ENCODE measurements around the gene ZFYVE28.

The ZFYVE28 gene

GRCh38 chr4:2331519-2332200 is 86.8 kb downstream of the ZFYVE28 start:
- no peak for DNase-seq (ENCODE audit: low read depth)

GRCh38 chr4:2331043-2331420 is 87.4 kb downstream of the ZFYVE28 start:
- no peak for DNase-seq (ENCODE audit: low read depth)

DNA sequence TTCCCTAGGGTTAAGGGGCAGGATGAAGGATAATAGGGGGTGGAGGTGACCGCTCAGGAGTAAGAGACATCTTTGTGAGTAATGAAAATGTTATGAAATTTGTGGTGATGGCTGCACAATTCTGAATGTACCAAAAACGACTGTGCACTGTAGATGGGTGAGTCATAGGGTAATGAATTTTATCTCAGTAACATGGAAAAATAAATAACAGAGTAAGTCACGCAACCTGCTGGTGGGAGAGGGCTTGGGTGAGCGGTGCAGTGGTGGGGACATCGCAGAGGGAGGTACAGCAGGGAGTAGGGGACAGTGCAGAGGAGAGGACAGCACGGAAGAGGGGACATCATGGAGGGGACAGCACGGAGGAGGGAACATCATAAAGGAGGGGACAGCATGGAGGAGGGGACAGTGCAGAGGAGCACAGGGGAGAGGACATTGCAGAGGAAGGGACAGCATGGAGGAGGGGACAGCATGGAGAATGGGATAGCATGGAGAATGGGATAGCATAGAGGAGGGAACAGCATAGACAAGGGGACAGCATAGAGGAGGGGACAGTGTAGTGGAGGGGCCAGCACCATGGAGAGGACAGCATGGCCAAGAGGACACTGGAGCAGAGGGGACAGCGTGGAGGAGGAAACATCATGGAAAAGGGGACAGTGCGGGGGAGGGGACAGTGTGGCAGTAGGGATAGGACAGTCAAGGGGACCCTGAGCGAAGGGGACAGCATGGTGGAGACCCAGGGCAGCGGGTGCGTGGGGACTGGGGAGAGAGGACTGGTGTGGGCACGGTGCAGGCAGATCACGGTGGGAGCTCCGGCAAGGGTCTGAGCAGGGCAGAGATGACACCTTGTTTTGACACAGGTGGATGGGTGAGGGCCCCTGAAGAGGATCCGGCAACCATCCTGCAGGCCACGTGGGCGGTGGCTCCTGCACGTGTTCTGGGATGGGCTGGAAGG is 88.1 kb downstream of the ZFYVE28 start:
- no peak for DNase-seq (ENCODE audit: low read depth)

GRCh38 chr4:2327579-2327978 is 90.9 kb downstream of the ZFYVE28 start:
- no peak for DNase-seq (ENCODE audit: low read depth)

- DNase-seq (ENCODE audit: low read depth) = no peak
Measured at GRCh38 chr4:2324891-2325290, 93.6 kb downstream of the ZFYVE28 start.

GRCh38 chr4:2322841-2323240 is 95.6 kb downstream of the ZFYVE28 start:
- no peak for DNase-seq (ENCODE audit: low read depth)

- DNase-seq (ENCODE audit: low read depth) = no peak
Measured at GRCh38 chr4:2322227-2322626, 96.2 kb downstream of the ZFYVE28 start.

DNA sequence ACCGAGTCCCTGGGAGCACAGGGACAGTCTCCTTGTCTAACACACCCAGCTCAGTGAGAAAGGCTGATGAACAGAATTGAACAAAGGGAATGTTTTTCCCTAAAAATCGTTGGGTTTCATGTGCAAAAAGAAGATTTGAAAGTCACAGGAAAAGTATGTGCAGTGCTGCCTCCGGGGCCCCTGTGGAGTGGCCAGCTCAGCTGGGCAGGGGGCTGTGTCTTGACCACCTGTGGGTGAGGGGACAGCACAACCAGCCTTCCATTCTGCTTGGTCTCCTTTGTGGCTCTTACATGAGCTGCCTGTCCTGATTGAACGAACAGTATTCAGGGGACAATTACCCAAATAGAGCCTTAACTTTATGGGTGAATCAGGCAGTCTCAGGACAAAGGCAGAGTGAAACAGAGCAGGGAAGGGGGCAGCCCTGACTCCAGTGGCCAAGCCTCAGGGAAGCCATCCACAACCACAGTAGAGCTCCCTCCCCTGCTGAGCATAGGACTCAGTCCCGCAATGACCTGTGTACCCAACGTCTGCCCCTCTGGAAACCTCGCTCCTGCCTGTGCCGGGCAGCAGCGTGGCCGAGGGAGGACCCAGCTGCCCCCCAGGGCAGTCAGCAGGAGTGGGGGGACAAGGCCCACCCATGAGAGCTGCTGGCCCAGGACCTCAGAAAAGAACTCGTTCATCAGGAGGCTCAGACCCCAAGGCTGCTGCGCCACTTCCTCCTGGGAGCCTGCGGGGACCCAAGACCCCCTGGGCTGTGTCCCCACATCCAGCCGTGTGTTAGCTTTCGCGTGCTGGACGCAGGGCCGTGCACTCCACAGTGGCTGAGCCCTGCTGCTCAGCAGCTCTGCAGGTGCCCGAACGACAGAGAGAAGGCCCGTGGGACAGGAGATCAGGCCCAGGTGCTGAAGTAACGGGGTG is 96.9 kb downstream of the ZFYVE28 start:
- DNase-seq (ENCODE audit: low read depth) = no peak

- DNase-seq (ENCODE audit: low read depth) = no peak
Measured at GRCh38 chr4:2320746-2321145, 97.7 kb downstream of the ZFYVE28 start.

GRCh38 chr4:2320152-2320551 is 98.3 kb downstream of the ZFYVE28 start:
- no peak for DNase-seq (ENCODE audit: low read depth)

DNA sequence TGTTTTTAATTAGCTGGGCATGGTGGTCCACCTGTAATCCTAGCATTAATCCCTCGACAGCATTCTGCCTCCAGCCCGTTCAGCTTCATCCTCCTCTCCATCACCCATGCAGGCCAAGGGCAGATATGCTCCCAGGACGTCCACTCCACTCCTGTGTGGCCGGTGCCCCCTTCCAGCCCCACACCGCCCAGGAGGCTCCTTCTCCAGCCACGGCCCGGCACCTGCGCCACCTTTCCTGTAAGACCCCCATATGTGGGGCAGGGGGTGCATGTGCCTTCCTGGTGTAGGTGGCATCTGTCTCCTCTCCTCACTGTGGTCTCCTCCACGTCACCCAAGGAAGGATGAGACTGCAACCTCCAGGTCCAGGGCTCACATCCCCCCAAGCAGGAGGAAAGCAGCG is 99.6 kb downstream of the ZFYVE28 start:
- no peak for DNase-seq (ENCODE audit: low read depth)

GRCh38 chr4:2318476-2318875 is 100.0 kb downstream of the ZFYVE28 start:
- DNase-seq (ENCODE audit: low read depth) = no peak

DNA sequence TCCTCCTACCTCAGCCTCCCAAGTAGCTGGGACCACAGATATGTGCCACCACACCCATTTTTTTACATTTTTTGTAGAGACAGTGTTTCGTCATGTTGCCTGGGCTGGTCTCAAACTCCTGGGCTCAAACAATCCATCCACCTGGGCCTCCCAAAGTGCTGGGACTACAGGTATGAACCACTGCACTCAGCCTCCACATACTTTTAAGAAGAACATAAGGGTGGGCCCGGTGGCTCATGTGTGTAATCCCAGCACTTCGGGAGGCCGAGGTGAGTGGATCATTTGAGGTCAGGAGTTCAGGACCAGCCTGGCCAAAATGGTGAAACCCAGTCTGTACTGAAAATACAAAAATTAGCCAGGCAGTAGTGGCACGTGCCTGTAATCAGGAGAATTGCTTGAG is 105.1 kb downstream of the ZFYVE28 start:
- no peak for DNase-seq (ENCODE audit: low read depth)

- DNase-seq (ENCODE audit: low read depth) = no peak
Measured at GRCh38 chr4:2306773-2307410, 111.6 kb downstream of the ZFYVE28 start.

GRCh38 chr4:2305766-2306501 is 112.5 kb downstream of the ZFYVE28 start:
- no peak for DNase-seq (ENCODE audit: low read depth)

GRCh38 chr4:2304877-2305561 is 113.4 kb downstream of the ZFYVE28 start:
- DNase-seq (ENCODE audit: low read depth) = no peak

DNA sequence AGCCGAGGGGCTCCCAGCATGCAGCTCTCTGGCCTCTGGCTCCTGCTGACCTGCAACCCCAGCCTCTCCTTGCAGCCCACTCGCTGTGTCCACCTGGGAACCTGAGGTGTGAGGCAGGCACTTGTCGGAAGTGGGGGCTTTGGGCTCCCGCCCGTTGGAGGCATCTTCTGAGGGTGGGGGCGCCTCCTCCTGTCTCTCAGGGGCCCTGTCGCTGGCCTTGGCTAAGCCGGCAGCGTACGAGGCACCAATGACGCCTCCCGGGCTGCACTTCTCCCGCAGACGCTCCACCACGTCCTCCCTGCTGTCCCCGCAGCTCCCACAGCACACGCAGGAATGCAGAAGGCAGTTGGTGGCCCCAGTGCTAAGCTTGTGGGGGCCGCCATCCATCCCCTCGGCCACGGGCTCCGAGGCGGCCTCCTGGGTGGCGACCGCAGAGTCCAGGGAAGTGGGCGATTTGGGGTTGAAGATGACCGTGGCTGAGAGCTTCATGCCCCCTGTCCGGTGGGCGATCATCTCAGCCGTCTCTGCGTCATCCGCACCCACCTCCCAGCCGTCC is 114.0 kb downstream of the ZFYVE28 start:
- DNase-seq (ENCODE audit: low read depth) = no peak

GRCh38 chr4:2303686-2304320 is 114.6 kb downstream of the ZFYVE28 start:
- DNase-seq (ENCODE audit: low read depth) = no peak

GRCh38 chr4:2303121-2303685 is 115.2 kb downstream of the ZFYVE28 start:
- DNase-seq (ENCODE audit: low read depth) = no peak

Measured in T-helper 22 cell (primary cell).